Gastroesophageal sphincter (tissue), 3 donors: ENCODE measurements around the gene ALOX15B.

ENCODE experiments used
- CTCF ChIP-seq, 4 experiments: fragments of 200-600 bp in 2 of 4; fragments of 450-650 bp in 2 of 4; sonication (generic) in 1 of 4; IDR thresholded peaks; one replicate each; pipeline ENCODE4 v1.5.1; 2017 to 2019; ENCODE audit warnings: antibody characterized with exemption in 4 of 4, mild to moderate bottlenecking in 2 of 4, moderate library complexity in 2 of 4
- POLR2AphosphoS5 ChIP-seq: sonication (generic); formaldehyde crosslinking; IDR thresholded peaks from one replicate; pipeline ENCODE4 v1.6.1; 2017; ENCODE audit warnings: antibody characterized with exemption

- TF ChIP-seq CTCF (IDR thresholded peaks at IDR 0.05) (no peak), POLR2AphosphoS5 (no peak)
These were observed 25.1 kb downstream of the ALOX15B start for GRCh38 chr17:8063761-8064534.
